Bronchial smooth muscle cell (primary cell): ENCODE data around the gene MYL1. TPM values are rescaled to one million over a fixed set of nuclear protein-coding genes. Genes with fewer than 3 reads are reported as not detected.

Experiments
- total RNA-seq: library from RNA; depleted of rRNA; stranded (reverse); fragments of >200 nt; gene quantifications from 2 replicates; pipeline ENCODE4 v1.2.1, GENCODE V29; 2014

Gene MYL1
- not detected in 2 replicates for total RNA-seq

DNA sequence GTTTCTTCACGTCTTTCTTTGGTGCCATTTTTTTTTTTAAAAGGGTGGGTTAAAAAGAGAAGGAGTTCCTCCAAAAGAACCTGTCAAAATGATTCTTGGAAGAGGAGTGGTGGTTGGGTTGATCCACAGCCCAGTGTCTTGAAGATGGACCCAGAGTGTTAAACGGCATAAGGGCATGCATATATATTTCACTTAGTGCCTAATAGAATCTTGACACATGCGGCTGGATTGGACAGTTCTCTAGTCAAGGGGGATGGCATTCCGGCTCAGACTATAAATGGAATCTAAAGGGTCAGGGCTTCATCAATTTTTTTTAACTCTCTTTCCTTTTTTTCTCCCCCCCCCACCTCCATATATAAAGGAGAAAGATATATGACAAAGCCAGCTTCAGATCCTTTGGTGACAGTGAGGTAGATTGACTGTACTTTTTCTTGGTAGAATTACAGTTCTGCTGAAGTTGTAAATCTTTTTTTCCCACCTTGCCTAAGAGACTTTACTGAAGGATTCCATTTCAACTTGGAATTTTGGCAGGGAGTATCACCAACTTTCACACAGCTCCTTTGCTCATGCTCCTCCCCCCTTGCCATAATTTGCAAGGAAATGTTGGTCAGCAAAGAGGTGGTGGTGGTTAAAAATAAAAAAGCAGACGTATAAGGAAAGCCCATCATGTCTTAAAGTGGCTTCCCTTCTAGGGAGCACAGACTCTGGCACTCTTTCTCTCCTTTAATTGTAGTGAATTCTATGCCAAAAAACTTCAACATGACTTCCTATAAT lies at the start of gene MYL1:
MYL1 (minus strand) TSS at position 160 of the 774 bp plus-strand sequence; CDS start at position 28, 132 bp downstream.

Other genes starting within 250 kb of the MYL1 start
- 14.5 and 19.0 TPM in 2 replicates for gene KANSL1L, start 143.8 kb downstream of the MYL1 start, total RNA-seq
- under 0.01 and 0.26 TPM in 2 replicates for gene ACADL, start 89.7 kb downstream of the MYL1 start, total RNA-seq
- 34.7 and 60.7 TPM in 2 replicates for gene LANCL1, start 161.6 kb upstream of the MYL1 start, total RNA-seq
- gene CPS1, start 241.4 kb upstream of the MYL1 start, total RNA-seq: 9.1 and 34.6 TPM in 2 replicates